HepG2 (cell line): ENCODE data around the gene GEMIN2. TPM values are rescaled to one million over a fixed set of nuclear protein-coding genes. Genes with fewer than 3 reads are reported as not detected.

Source experiments
- ATAC-seq: fragments of 200-7000 bp; cut with Tn5 transposase; 3 replicates; pipeline ENCODE4 v1.9.1; 2020; ENCODE audit warnings: mild to moderate bottlenecking, moderate library complexity
- BruUV-seq: library from RNA; stranded (reverse); fragments of 400-500 nt; replicated peaks from 2 replicates; lab custom pipeline; 2021; lab: Mats Ljungman, UMichigan
- CTCF ChIA-PET: fragments of 300-600 bp; formaldehyde crosslinking; extraction: SDS; loops from one replicate; lab custom pipeline; 2021; ENCODE audit warnings: low total read pairs, inconsistent platforms, low intra/inter-chr PET ratio; lab: Yijun Ruan, JAX
- POLR2A ChIA-PET: fragments of 350-600 bp; sonication (Branson Sonifier 250); formaldehyde crosslinking; loops from one replicate; lab custom pipeline; 2020; ENCODE audit warnings: antibody characterized with exemption, inconsistent platforms; lab: Yijun Ruan, JAX
- DNase-seq: peaks from one replicate; pipeline ENCODE4 v3.0.0-alpha.2; 2015; ENCODE audit warnings: low spot score
- FAIRE-seq: peaks from 3 replicates; lab custom pipeline; 2011; peaks lifted over from hg19 to GRCh38; lab: Jason Lieb, UNC
- H2AFZ ChIP-seq: one replicate; pipeline ENCODE4 v1.6.1; 2011; ENCODE audit warnings: low read length, inconsistent platforms
- H3K27ac ChIP-seq: fragments of 300-600 bp; 3 replicates; pipeline ENCODE4 v1.8.0; 2011; ENCODE audit warnings: mixed run types, mild to moderate bottlenecking, mixed read lengths, low read length, inconsistent platforms; ENCODE audit not compliant: insufficient read depth; ENCODE audit errors: extremely low read length
- H3K27me3 ChIP-seq, 2 experiments: fragments of 200-600 bp in 1 of 2; 2 replicates in 1 of 2; 3 replicates in 1 of 2; pipeline versions ENCODE4 v1.6.0 to v1.8.0; 2011; ENCODE audit warnings: low read length in 2 of 2, mild to moderate bottlenecking in 2 of 2, moderate library complexity in 2 of 2, inconsistent platforms in 1 of 2; ENCODE audit not compliant: insufficient read depth in 2 of 2, control insufficient read depth in 1 of 2
- H3K36me3 ChIP-seq, 2 experiments: fragments of 200-600 bp in 1 of 2; replicated peaks in 1 of 2; 2 replicates in 1 of 2; 3 replicates in 1 of 2; pipeline versions ENCODE4 v1.5.1 to v1.8.0; 2011; ENCODE audit warnings: low read length in 2 of 2, inconsistent platforms in 1 of 2; ENCODE audit not compliant: insufficient read depth in 2 of 2, control insufficient read depth in 1 of 2
- H3K4me1 ChIP-seq: 2 replicates; pipeline ENCODE4 v1.5.1; 2012; ENCODE audit warnings: low read length, inconsistent platforms; ENCODE audit not compliant: insufficient read depth
- H3K4me2 ChIP-seq: 2 replicates; pipeline ENCODE4 v1.6.0; 2011; ENCODE audit warnings: low read depth, low read length, inconsistent platforms
- H3K4me3 ChIP-seq, 3 experiments: fragments of 200-600 bp in 1 of 3; sonication (generic), shearing (Covaris generic) in 1 of 3; replicated peaks in 1 of 3; 2 replicates each; pipeline ENCODE4 v1.5.1; 2011 to 2016; ENCODE audit warnings: low read length in 3 of 3, inconsistent platforms in 2 of 3, low read depth in 2 of 3, mild to moderate bottlenecking in 2 of 3, control low read depth in 1 of 3, mixed read lengths in 1 of 3; ENCODE audit not compliant: insufficient read depth in 1 of 3
- H3K79me2 ChIP-seq: one replicate; pipeline ENCODE4 v1.6.1; 2011; ENCODE audit warnings: low read length, inconsistent platforms; ENCODE audit not compliant: insufficient read depth
- H3K9ac ChIP-seq: 2 replicates; pipeline ENCODE4 v1.6.0; 2011; ENCODE audit warnings: mild to moderate bottlenecking, low read depth, low read length, inconsistent platforms; ENCODE audit not compliant: insufficient read depth
- H3K9me3 ChIP-seq: 2 replicates; pipeline ENCODE4 v1.5.1; 2012; ENCODE audit warnings: mild to moderate bottlenecking, low read length
- H4K20me1 ChIP-seq: 2 replicates; pipeline ENCODE4 v1.6.0; 2011; ENCODE audit warnings: inconsistent platforms, mild to moderate bottlenecking, low read length, moderate library complexity; ENCODE audit not compliant: insufficient read depth
- DDIT3 ChIP-seq: sonication (generic); formaldehyde crosslinking; IDR thresholded peaks from 2 replicates; pipeline ENCODE4 v1.4.0; 2020; ENCODE audit warnings: mild to moderate bottlenecking, missing genetic modification reagents
- GATAD2A ChIP-seq: IDR thresholded peaks from 2 replicates; pipeline ENCODE4 v1.6.1; 2016
- GMEB2 ChIP-seq: IDR thresholded peaks from 2 replicates; pipeline ENCODE4 v1.6.1; 2016; ENCODE audit warnings: missing biosample characterization, missing genetic modification reagents, low read depth
- GTF3A ChIP-seq: sonication (generic); formaldehyde crosslinking; conservative IDR thresholded peaks from 2 replicates; pipeline ENCODE4 v1.4.0; 2020; ENCODE audit warnings: mild to moderate bottlenecking, missing genetic modification reagents
- MIER3 ChIP-seq: IDR thresholded peaks from 2 replicates; pipeline ENCODE4 v1.6.1; 2016; ENCODE audit warnings: missing compliant biosample characterization, borderline replicate concordance
- MIXL1 ChIP-seq: IDR thresholded peaks from 2 replicates; pipeline ENCODE4 v1.6.1; 2016
- MLX ChIP-seq: IDR thresholded peaks from 2 replicates; pipeline ENCODE4 v1.6.1; 2016
- MYC ChIP-seq: sonication (generic); formaldehyde crosslinking; IDR thresholded peaks from 2 replicates; pipeline ENCODE4 v1.9.0; 2021; ENCODE audit warnings: missing genetic modification reagents, borderline replicate concordance
- PRPF4 ChIP-seq: fragments of 200-400 bp; formaldehyde crosslinking; IDR thresholded peaks from 2 replicates; pipeline ENCODE4 v1.6.1; 2016; ENCODE audit warnings: low read length, low read depth; ENCODE audit not compliant: poor library complexity, severe bottlenecking
- RAD21 ChIP-seq: fragments of 450-650 bp; formaldehyde crosslinking; IDR thresholded peaks from 2 replicates; pipeline ENCODE4 v1.5.0; 2020; ENCODE audit warnings: mild to moderate bottlenecking
- SIX1 ChIP-seq: sonication (generic); formaldehyde crosslinking; IDR thresholded peaks from 2 replicates; pipeline ENCODE4 v1.4.0; 2020; ENCODE audit warnings: missing genetic modification reagents, borderline replicate concordance
- ZMAT3 ChIP-seq: sonication (generic); formaldehyde crosslinking; conservative IDR thresholded peaks from 2 replicates; pipeline ENCODE4 v1.7.0; 2021; ENCODE audit warnings: missing genetic modification reagents
- ZNF124 ChIP-seq: sonication (generic); formaldehyde crosslinking; IDR thresholded peaks from 2 replicates; pipeline ENCODE4 v1.4.0; 2020; ENCODE audit warnings: missing genetic modification reagents
- ZNF235 ChIP-seq: sonication (generic); formaldehyde crosslinking; IDR thresholded peaks from 2 replicates; pipeline ENCODE4 v1.8.1; 2023; ENCODE audit warnings: mild to moderate bottlenecking, missing genetic modification reagents, borderline replicate concordance
- ZNF24 ChIP-seq: fragments of 450-650 bp; IDR thresholded peaks from 2 replicates; pipeline ENCODE4 v1.6.1; 2017; ENCODE audit warnings: antibody characterized with exemption, mild to moderate bottlenecking
- ZNF281 ChIP-seq: sonication (generic); formaldehyde crosslinking; IDR thresholded peaks from 2 replicates; pipeline ENCODE4 v1.4.0; 2020; ENCODE audit warnings: missing genetic modification reagents, borderline replicate concordance
- ZNF589 ChIP-seq: sonication (generic); formaldehyde crosslinking; conservative IDR thresholded peaks from 2 replicates; pipeline ENCODE4 v1.8.0; 2022; ENCODE audit warnings: mild to moderate bottlenecking, moderate library complexity, missing genetic modification reagents
- ZNF670 ChIP-seq: sonication (generic); formaldehyde crosslinking; IDR thresholded peaks from 2 replicates; pipeline ENCODE4 v1.8.0; 2022; ENCODE audit warnings: mild to moderate bottlenecking, missing genetic modification reagents, borderline replicate concordance
- ZNF777 ChIP-seq: sonication (generic); formaldehyde crosslinking; IDR thresholded peaks from 2 replicates; pipeline ENCODE4 v1.4.0; 2020; ENCODE audit warnings: missing genetic modification reagents
- WGBS: methylation state at CpG from one replicate; pipeline ENCODE4 v1.1.6; 2017; ENCODE audit warnings: low lambda C conversion rate; 5-methylcytosine and 5-hydroxymethylcytosine counted together
- in situ Hi-C: cut with HindIII; loops from 2 replicates; pipeline ENCODE4 v1.10.0; 2017; ENCODE audit warnings: low pct_unique_long_range_greater_than_20kb; ENCODE audit not compliant: extremely low pct_ligation_motif_present
- intact Hi-C: fragments of 100-400 bp; cut with micrococcal nuclease; formaldehyde crosslinking; loops from one replicate; pipeline ENCODE4 v1.10.0; 2022; ENCODE audit not compliant: unreplicated experiment
- polyA plus RNA-seq, 8 experiments: library from polyadenylated mRNA; depleted of rRNA in 3 of 8; stranded (reverse) in 7 of 8; unstranded in 1 of 8; fragments of >200 nt; fragmentation: Illumina TruSeq in 4 of 8; extraction: Trizol in 4 of 8; gene quantifications; 2 replicates each; pipeline versions ENCODE4 v1.2.1 to v1.2.3, GENCODE V29; 2011 to 2016; ENCODE audit warnings: low read depth in 4 of 8, missing spikeins in 1 of 8, mixed read lengths in 1 of 8; ENCODE audit not compliant: insufficient read depth in 1 of 8
- total RNA-seq, 5 experiments: library from RNA; depleted of rRNA; stranded (reverse); fragments of >200 nt; fragmentation: Illumina TruSeq; extraction: Trizol; gene quantifications; 2 replicates each; pipeline ENCODE4 v1.2.3, GENCODE V29; 2016; ENCODE audit warnings: low read depth in 1 of 5

The GEMIN2 gene
- total and polyA plus RNA-seq, 2 of the 13 experiments (the other 11 are each of a cell fraction or from before 2014, with no cell fraction given), result 54.8 to 110 TPM

GRCh38 chr14:39107591-39107996 lies 6.5 kb upstream of the GEMIN2 start:
- Histone ChIP-seq H2AFZ (no peak overlapping the region), H3K9me3 (no peaks in the 10 kb centered on the region), H3K4me2 (no peak overlapping the region), H3K4me3 (no peak overlapping the region), H3K27me3 (no peaks in the 10 kb centered on the region; a peak in 1 of 5 replicates), H3K27ac (no peak overlapping the region), H3K36me3 (no peaks in the 10 kb centered on the region), H3K9ac (no peak overlapping the region), H4K20me1 (no peaks in the 10 kb centered on the region), H3K4me1 (peaks cover 37% of the 10 kb centered on the region), H3K79me2 (peaks cover 6% of the 10 kb centered on the region)
- in situ Hi-C loops, result loop anchor here (5.0 kb wide), 1 partner anchor 260 kb away; no protein-coding TSS in a partner anchor
- intact Hi-C loops, result loop anchor here (1.0 kb wide), 4 partner anchors 63 to 361 kb away; partner anchors contain the start of gene TRAPPC6B
- DNase-seq, result peak; percentile 78
- FAIRE-seq, result peak; percentile 48
- WGBS, result 43% methylated on average over 2 of the region's 2 CpGs
- no peak for ATAC-seq
- POLR2A ChIA-PET, result interaction anchor here (0.6 to 8.0 kb wide), 4 partner anchors 64 to 1519 kb away, joined by 3 to 285 read pairs (median 3); partner anchors contain the start of gene TRAPPC6B
- CTCF ChIA-PET, result interaction anchor here (1.0 to 1.8 kb wide), 3 partner anchors 12 to 263 kb away, joined by 3 to 19 read pairs (median 3); no protein-coding TSS in a partner anchor
- no TSS peak for BruUV-seq
- TF ChIP-seq ZNF124, result peak; percentile 19; the same call in 1 of the 2 replicates
- no peak for TF ChIP-seq ZNF235
- no peak for TF ChIP-seq PRPF4
- TF ChIP-seq ZNF777 (CRISPR knock-in tag), result no peak
- TF ChIP-seq GTF3A, result no peak
- TF ChIP-seq DDIT3 (CRISPR knock-in tag), result 0 out of 2 replicates have a peak, but pooled peaks have one; percentile 55
- peak; percentile 44; the same call in 1 of the 2 replicates for TF ChIP-seq GATAD2A (CRISPR knock-in tag)
- 0 out of 2 replicates have a peak, but pooled peaks have one; percentile 28 for TF ChIP-seq ZNF24
- TF ChIP-seq MIXL1, result peak; percentile 86
- no peak for TF ChIP-seq MYC (CRISPR knock-in tag)
- 0 out of 2 replicates have a peak, but pooled peaks have one; percentile 12 for TF ChIP-seq MLX (CRISPR knock-in tag)
- TF ChIP-seq RAD21 (CRISPR knock-in tag), result peak; percentile 75; the same call in 1 of the 2 replicates
- no peak for TF ChIP-seq ZNF670
- no peak for TF ChIP-seq ZMAT3
- TF ChIP-seq SIX1 (CRISPR knock-in tag), result peak; percentile 34; the same call in 1 of the 2 replicates
- TF ChIP-seq MIER3 (CRISPR knock-in tag), result peak; percentile 37; the same call in 1 of the 2 replicates
- TF ChIP-seq GMEB2 (CRISPR knock-in tag), result no peak
- TF ChIP-seq ZNF589 (CRISPR knock-in tag), result 0 out of 2 replicates have a peak, but pooled peaks have one; percentile 38
- no peak for TF ChIP-seq ZNF281 (CRISPR knock-in tag)
